ENCODE measurements around the gene IL13RA1.

DNA sequence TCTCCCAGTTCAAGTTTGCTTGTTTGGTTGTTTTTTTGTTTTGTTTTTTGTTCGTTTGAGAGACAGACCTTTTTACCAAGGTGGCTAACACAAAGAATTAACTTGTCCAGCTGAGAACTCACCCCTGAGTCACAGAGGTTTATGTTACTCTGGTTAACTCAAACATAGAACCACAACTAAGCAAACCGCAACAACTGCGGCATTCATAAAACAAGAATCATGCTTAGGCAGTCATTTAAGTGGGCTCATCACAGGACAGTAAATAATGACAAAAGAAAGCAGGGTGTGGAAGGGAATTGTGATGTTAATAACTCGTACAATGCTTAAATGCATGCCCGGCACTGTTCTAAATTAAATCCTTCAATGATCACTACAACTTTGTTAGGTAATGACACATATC lies 24.7 kb upstream of the IL13RA1 start:
- TF ChIP-seq, protein P1, sequence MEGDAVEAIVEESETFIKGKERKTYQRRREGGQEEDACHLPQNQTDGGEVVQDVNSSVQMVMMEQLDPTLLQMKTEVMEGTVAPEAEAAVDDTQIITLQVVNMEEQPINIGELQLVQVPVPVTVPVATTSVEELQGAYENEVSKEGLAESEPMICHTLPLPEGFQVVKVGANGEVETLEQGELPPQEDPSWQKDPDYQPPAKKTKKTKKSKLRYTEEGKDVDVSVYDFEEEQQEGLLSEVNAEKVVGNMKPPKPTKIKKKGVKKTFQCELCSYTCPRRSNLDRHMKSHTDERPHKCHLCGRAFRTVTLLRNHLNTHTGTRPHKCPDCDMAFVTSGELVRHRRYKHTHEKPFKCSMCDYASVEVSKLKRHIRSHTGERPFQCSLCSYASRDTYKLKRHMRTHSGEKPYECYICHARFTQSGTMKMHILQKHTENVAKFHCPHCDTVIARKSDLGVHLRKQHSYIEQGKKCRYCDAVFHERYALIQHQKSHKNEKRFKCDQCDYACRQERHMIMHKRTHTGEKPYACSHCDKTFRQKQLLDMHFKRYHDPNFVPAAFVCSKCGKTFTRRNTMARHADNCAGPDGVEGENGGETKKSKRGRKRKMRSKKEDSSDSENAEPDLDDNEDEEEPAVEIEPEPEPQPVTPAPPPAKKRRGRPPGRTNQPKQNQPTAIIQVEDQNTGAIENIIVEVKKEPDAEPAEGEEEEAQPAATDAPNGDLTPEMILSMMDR (IDR thresholded peaks at IDR 0.05), result no peak
- TF ChIP-seq POLR2A (IDR thresholded peaks at IDR 0.05), result no peak

Data from thyroid gland (tissue), 4 donors.